ENCODE measurements around the gene FNIP2. TPM values are rescaled to one million over a fixed set of nuclear protein-coding genes. Genes with fewer than 3 reads are reported as not detected.

Gene FNIP2
- total and polyA plus RNA-seq, 11 donors, result 14.5 to 87.4 (median 40.9) TPM

- Histone ChIP-seq H3K36me3 (peaks cover 0 to 86% (median 58%) of the 10 kb centered on the region in 9 donors), H3K27ac (peak overlapping the region in 1 of 12 donors; percentile 18), H3K27me3 (no peaks in the 10 kb centered on the region), H3K9me3 (no peaks in the 10 kb centered on the region), H3K4me3 (no peak overlapping the region), H3K4me1 (peaks cover 0 to 26% (median 0%) of the 10 kb centered on the region in 12 donors)
- intact Hi-C loops (cut with DNase I), result no loop called here
- 88 to 96% (median 93%) methylated on average over 2 of the region's 2 CpGs for WGBS, 4 donors
- TF ChIP-seq CTCF (IDR thresholded peaks at IDR 0.05) (no peak), POLR2A (IDR thresholded peaks at IDR 0.05) (no peak)
- DNase-seq, result no peak
- ATAC-seq, result no peak
These were observed 68.8 kb downstream of the FNIP2 start for GRCh38 chr4:158837527-158838141.

GRCh38 chr4:158840131-158840530 is 71.3 kb downstream of the FNIP2 start:
- TF ChIP-seq POLR2A (IDR thresholded peaks at IDR 0.05) (no peak), CTCF (IDR thresholded peaks at IDR 0.05) (no peak)
- intact Hi-C loops (cut with DNase I), result loop anchor here in 2 of 10 donors (5.0 kb wide), 2 partner anchors 38 to 68 kb away; no protein-coding TSS in a partner anchor
- Histone ChIP-seq H3K36me3 (peaks cover 0 to 77% (median 52%) of the 10 kb centered on the region in 9 donors), H3K4me3 (no peak overlapping the region), H3K27me3 (no peaks in the 10 kb centered on the region), H3K9me3 (no peaks in the 10 kb centered on the region), H3K27ac (peak overlapping the region in 2 of 12 donors; percentile 49 to 82), H3K4me1 (peaks cover 0 to 30% (median 0%) of the 10 kb centered on the region in 12 donors)
- 93 to 98% (median 97%) methylated on average over 4 of the region's 4 CpGs for WGBS, 4 donors
- DNase-seq (no peak), ATAC-seq (no peak)

GRCh38 chr4:158841540-158841939 is 72.7 kb downstream of the FNIP2 start:
- intact Hi-C loops (cut with DNase I), result loop anchor here in 2 of 10 donors (5.0 kb wide), 2 partner anchors 39 to 69 kb away; no protein-coding TSS in a partner anchor

More at GRCh38 chr4:158841540-158841939, 72.7 kb downstream of the FNIP2 start:
- Histone ChIP-seq H3K4me1 (peaks cover 0 to 35% (median under 1%) of the 10 kb centered on the region in 12 donors), H3K27ac (peak overlapping the region; percentile 20 to 87 (median 67)), H3K9me3 (no peaks in the 10 kb centered on the region), H3K27me3 (no peaks in the 10 kb centered on the region), H3K4me3 (peak overlapping the region in 11 of 12 donors; percentile 17 to 57 (median 43)), H3K36me3 (peaks cover 0 to 77% (median 44%) of the 10 kb centered on the region in 9 donors)
- WGBS, 4 donors, result 39 to 56% (median 46%) methylated on average over 3 of the region's 3 CpGs
- DNase-seq (peak in 4 of 5 donors; percentile 29 to 75 (median 50)), ATAC-seq (peak; percentile 92 to 97 (median 96))
- TF ChIP-seq POLR2A (IDR thresholded peaks at IDR 0.05) (peak in 1 of 2 donors; percentile 86), CTCF (IDR thresholded peaks at IDR 0.05) (no peak)

Measured in heart left ventricle (tissue), 16 donors.